Measurements from ENCODE around the gene MBLAC2. TPM values are rescaled to one million over a fixed set of nuclear protein-coding genes. Genes with fewer than 3 reads are reported as not detected.

MBLAC2 gene
- total RNA-seq, 1 donor from 2014 or later = 4.3 TPM

- H3K4me1 ChIP-seq (ENCODE audit: insufficient read depth, low read length) = peaks cover 4% of the 10 kb centered on the region
- peak overlapping the region; percentile 13 for H3K4me2 ChIP-seq (ENCODE audit: low read length)
- TF ChIP-seq CTCF (IDR thresholded peaks at IDR 0.05; ENCODE audit: insufficient read depth, low read depth, low read length) (no peak), EZH2 (IDR thresholded peaks at IDR 0.05; ENCODE audit: insufficient read depth, low read length) (no peak)
- no peaks in the 10 kb centered on the region for H3K27me3 Mint-ChIP-seq (ENCODE audit: low read depth, unreplicated experiment)
- no peak overlapping the region for H3K4me3 ChIP-seq (ENCODE audit: insufficient read depth, low read depth, low read length)
- no peaks in the 10 kb centered on the region for H3K9me3 Mint-ChIP-seq (ENCODE audit: unreplicated experiment)
- no peaks in the 10 kb centered on the region for H3K79me2 ChIP-seq (ENCODE audit: insufficient read depth, low read length)
- H3K36me3 Mint-ChIP-seq (ENCODE audit: low read depth, unreplicated experiment) = peaks cover 16% of the 10 kb centered on the region
- H3K9ac ChIP-seq (ENCODE audit: low read length) = no peak overlapping the region
- H3K9me3 ChIP-seq (ENCODE audit: insufficient read depth, low read depth, low read length) = no peaks in the 10 kb centered on the region
- H3K4me1 Mint-ChIP-seq (ENCODE audit: low read depth, unreplicated experiment) = peaks cover 10% of the 10 kb centered on the region
- peaks cover 14% of the 10 kb centered on the region for H4K20me1 ChIP-seq (ENCODE audit: insufficient read depth, low read length)
- no peak overlapping the region for H2AFZ ChIP-seq (ENCODE audit: low read depth, low read length)
- DNase-seq (ENCODE audit: low read depth) (peak; percentile 69), FAIRE-seq (no peak)
- H3K4me3 Mint-ChIP-seq (ENCODE audit: unreplicated experiment) = peak overlapping the region; percentile 4
- H3K27ac ChIP-seq (ENCODE audit: low read depth, low read length) = peak overlapping the region; percentile 14
- no peaks in the 10 kb centered on the region for H3K27me3 ChIP-seq (ENCODE audit: insufficient read depth, low read length)
- H3K36me3 ChIP-seq (ENCODE audit: insufficient read depth, low read length) = peaks cover 22% of the 10 kb centered on the region
- H3K27ac Mint-ChIP-seq (ENCODE audit: unreplicated experiment) = peak overlapping the region; percentile 8
Observed at GRCh38 chr5:90518661-90519060, 44.1 kb upstream of the MBLAC2 start.

- no peak overlapping the region for H3K27ac Mint-ChIP-seq (ENCODE audit: unreplicated experiment)
- H3K4me1 Mint-ChIP-seq (ENCODE audit: low read depth, unreplicated experiment) = peaks cover 10% of the 10 kb centered on the region
- Histone ChIP-seq H3K9me3 (ENCODE audit: insufficient read depth, low read depth, low read length) (no peaks in the 10 kb centered on the region), H2AFZ (ENCODE audit: low read depth, low read length) (no peak overlapping the region), H3K4me3 (ENCODE audit: insufficient read depth, low read depth, low read length) (no peak overlapping the region), H4K20me1 (ENCODE audit: insufficient read depth, low read length) (peaks cover 7% of the 10 kb centered on the region), H3K36me3 (ENCODE audit: insufficient read depth, low read length) (peaks cover 9% of the 10 kb centered on the region), H3K4me1 (ENCODE audit: insufficient read depth, low read length) (peaks cover 4% of the 10 kb centered on the region), H3K27ac (ENCODE audit: low read depth, low read length) (no peak overlapping the region), H3K27me3 (ENCODE audit: insufficient read depth, low read length) (no peaks in the 10 kb centered on the region), H3K9ac (ENCODE audit: low read length) (no peak overlapping the region), H3K4me2 (ENCODE audit: low read length) (no peak overlapping the region), H3K79me2 (ENCODE audit: insufficient read depth, low read length) (no peaks in the 10 kb centered on the region)
- DNase-seq (ENCODE audit: low read depth) (no peak), FAIRE-seq (no peak)
- no peak overlapping the region for H3K4me3 Mint-ChIP-seq (ENCODE audit: unreplicated experiment)
- H3K36me3 Mint-ChIP-seq (ENCODE audit: low read depth, unreplicated experiment) = peaks cover 11% of the 10 kb centered on the region
- H3K27me3 Mint-ChIP-seq (ENCODE audit: low read depth, unreplicated experiment) = no peaks in the 10 kb centered on the region
- TF ChIP-seq CTCF (IDR thresholded peaks at IDR 0.05; ENCODE audit: insufficient read depth, low read depth, low read length) (no peak), EZH2 (IDR thresholded peaks at IDR 0.05; ENCODE audit: insufficient read depth, low read length) (no peak)
- no peaks in the 10 kb centered on the region for H3K9me3 Mint-ChIP-seq (ENCODE audit: unreplicated experiment)
Observed at GRCh38 chr5:90514520-90514919, 39.9 kb upstream of the MBLAC2 start.

- peaks cover 3% of the 10 kb centered on the region for H3K36me3 Mint-ChIP-seq (ENCODE audit: low read depth, unreplicated experiment)
Observed at GRCh38 chr5:90510438-90510837, 35.9 kb upstream of the MBLAC2 start.

More at GRCh38 chr5:90510438-90510837, 35.9 kb upstream of the MBLAC2 start:
- Histone ChIP-seq H3K4me1 (ENCODE audit: insufficient read depth, low read length) (no peaks in the 10 kb centered on the region), H3K27me3 (ENCODE audit: insufficient read depth, low read length) (no peaks in the 10 kb centered on the region), H3K36me3 (ENCODE audit: insufficient read depth, low read length) (no peaks in the 10 kb centered on the region), H3K9ac (ENCODE audit: low read length) (no peak overlapping the region), H2AFZ (ENCODE audit: low read depth, low read length) (no peak overlapping the region), H3K4me2 (ENCODE audit: low read length) (no peak overlapping the region), H3K4me3 (ENCODE audit: insufficient read depth, low read depth, low read length) (no peak overlapping the region), H4K20me1 (ENCODE audit: insufficient read depth, low read length) (no peaks in the 10 kb centered on the region), H3K27ac (ENCODE audit: low read depth, low read length) (no peak overlapping the region), H3K9me3 (ENCODE audit: insufficient read depth, low read depth, low read length) (no peaks in the 10 kb centered on the region), H3K79me2 (ENCODE audit: insufficient read depth, low read length) (no peaks in the 10 kb centered on the region)
- no peak for DNase-seq (ENCODE audit: low read depth)
- Mint-ChIP-seq H3K4me1 (ENCODE audit: low read depth, unreplicated experiment) (no peaks in the 10 kb centered on the region), H3K27me3 (ENCODE audit: low read depth, unreplicated experiment) (no peaks in the 10 kb centered on the region), H3K4me3 (ENCODE audit: unreplicated experiment) (no peak overlapping the region), H3K27ac (ENCODE audit: unreplicated experiment) (no peak overlapping the region), H3K9me3 (ENCODE audit: unreplicated experiment) (no peaks in the 10 kb centered on the region)
- TF ChIP-seq CTCF (IDR thresholded peaks at IDR 0.05; ENCODE audit: insufficient read depth, low read depth, low read length) (no peak), EZH2 (IDR thresholded peaks at IDR 0.05; ENCODE audit: insufficient read depth, low read length) (no peak)
- FAIRE-seq = no peak

Data from astrocyte (in vitro differentiated cells and primary cell).